ENCODE data around the gene GGA3. TPM values are rescaled to one million over a fixed set of nuclear protein-coding genes. Genes with fewer than 3 reads are reported as not detected.
"Not testable (repeated sequence)": the region's sequence is repeated elsewhere in the genome, so short reads cannot be mapped to it uniquely, and the experiment has no call there.

Gene GGA3
- polyA plus RNA-seq, 1 experiment = 27.6 TPM

- POLR2A ChIA-PET = interaction anchor here (0.6 kb wide), 1 partner anchor 9 kb away, joined by 3 read pairs; the partner anchor contains the start of gene MIF4GD
These were observed 753 bp upstream of the GGA3 start for GRCh38 chr17:75262112-75262606.

DNA sequence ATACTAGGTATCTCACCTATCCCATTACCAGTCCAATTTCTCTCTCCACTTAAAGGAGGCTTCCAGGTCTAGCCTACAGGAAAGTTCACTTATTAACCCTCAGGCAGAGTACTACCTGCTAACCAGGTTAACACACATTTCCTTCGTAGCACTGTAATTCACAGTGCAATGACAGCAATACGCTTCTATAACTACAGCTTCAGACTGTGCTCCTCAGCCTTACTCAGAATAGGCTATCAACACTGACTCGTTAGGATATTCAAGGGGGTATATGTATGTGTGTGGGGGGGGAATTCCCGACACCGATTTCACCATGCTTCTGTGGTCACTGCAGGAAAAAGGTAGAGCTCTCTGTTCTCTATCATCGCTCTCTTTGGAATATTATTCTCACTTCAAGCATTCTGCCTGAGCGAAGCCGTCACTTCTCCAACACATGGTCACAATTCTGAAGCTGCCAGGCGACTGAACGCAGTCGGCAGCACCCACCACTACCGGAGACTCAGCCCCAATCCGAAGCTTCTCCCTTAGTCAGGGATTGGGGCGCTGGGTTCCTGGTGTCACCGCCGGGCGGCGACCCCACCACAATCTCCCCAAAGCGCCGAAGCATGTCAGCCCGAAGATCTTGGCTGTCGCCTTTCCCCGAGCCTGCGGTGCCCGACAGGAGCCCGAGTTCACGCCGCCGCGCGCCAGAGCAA is 618 bp downstream of the GGA3 start:
- ChIA-PET CTCF (interaction anchor here (0.7 to 2.9 kb wide), 9 partner anchors 10 to 152 kb away, joined by 3 to 36 read pairs (median 4); partner anchors contain the start of gene MIF4GD), POLR2A (no interaction called here)
- no peak for DNase-seq (ENCODE audit: low read depth)
- H3K27me3 ChIP-seq (ENCODE audit: control insufficient read depth, insufficient read depth, low read length) = no peaks in the 10 kb centered on the region
- TF ChIP-seq, protein P1, sequence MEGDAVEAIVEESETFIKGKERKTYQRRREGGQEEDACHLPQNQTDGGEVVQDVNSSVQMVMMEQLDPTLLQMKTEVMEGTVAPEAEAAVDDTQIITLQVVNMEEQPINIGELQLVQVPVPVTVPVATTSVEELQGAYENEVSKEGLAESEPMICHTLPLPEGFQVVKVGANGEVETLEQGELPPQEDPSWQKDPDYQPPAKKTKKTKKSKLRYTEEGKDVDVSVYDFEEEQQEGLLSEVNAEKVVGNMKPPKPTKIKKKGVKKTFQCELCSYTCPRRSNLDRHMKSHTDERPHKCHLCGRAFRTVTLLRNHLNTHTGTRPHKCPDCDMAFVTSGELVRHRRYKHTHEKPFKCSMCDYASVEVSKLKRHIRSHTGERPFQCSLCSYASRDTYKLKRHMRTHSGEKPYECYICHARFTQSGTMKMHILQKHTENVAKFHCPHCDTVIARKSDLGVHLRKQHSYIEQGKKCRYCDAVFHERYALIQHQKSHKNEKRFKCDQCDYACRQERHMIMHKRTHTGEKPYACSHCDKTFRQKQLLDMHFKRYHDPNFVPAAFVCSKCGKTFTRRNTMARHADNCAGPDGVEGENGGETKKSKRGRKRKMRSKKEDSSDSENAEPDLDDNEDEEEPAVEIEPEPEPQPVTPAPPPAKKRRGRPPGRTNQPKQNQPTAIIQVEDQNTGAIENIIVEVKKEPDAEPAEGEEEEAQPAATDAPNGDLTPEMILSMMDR (IDR thresholded peaks at IDR 0.05; ENCODE audit: insufficient read depth, low read depth, low read length) = peak; percentile 26; the same call in 1 of the 2 replicates
- peak overlapping the region; percentile 84 for H3K4me3 ChIP-seq (ENCODE audit: low read depth, low read length)
- peaks cover 7% of the 10 kb centered on the region for H3K36me3 ChIP-seq (ENCODE audit: control insufficient read depth, insufficient read depth, low read length)

More at GRCh38 chr17:75262112-75262606, 753 bp upstream of the GGA3 start:
- Histone ChIP-seq H3K27me3 (ENCODE audit: control insufficient read depth, insufficient read depth, low read length) (no peaks in the 10 kb centered on the region), H3K4me3 (ENCODE audit: low read depth, low read length) (peak overlapping the region; percentile 84), H3K36me3 (ENCODE audit: control insufficient read depth, insufficient read depth, low read length) (peaks cover 9% of the 10 kb centered on the region)
- TF ChIP-seq, protein P1 (IDR thresholded peaks at IDR 0.05; ENCODE audit: insufficient read depth, low read depth, low read length) = no peak
- no peak for DNase-seq (ENCODE audit: low read depth)
- CTCF ChIA-PET = interaction anchor here (0.6 to 2.9 kb wide), 8 partner anchors 9 to 455 kb away, joined by 3 to 36 read pairs (median 4); partner anchors contain the start of genes MIF4GD and SLC25A19

DNA sequence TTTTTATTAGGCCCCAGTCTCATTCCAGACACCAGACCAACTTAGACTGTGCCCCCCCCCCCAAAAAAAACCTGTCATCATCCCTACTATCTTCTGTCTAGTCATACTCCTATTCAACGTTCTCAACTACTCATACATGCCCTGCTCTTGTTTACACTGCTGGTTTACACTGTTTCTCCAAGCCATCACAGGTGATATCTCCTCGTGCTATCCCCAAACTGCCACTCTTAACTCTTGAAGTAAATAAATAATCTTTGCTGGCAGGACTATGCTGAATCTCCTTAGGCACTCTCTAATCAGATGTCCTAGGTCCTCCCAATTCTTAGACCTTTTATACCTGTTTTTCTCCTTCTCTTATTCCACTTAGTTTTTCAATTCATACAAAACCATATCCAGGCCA is 4.2 kb downstream of the GGA3 start:
- DNase-seq (ENCODE audit: low read depth); H3K4me3 ChIP-seq (ENCODE audit: low read depth, low read length); H3K36me3 ChIP-seq (ENCODE audit: control insufficient read depth, insufficient read depth, low read length); H3K27me3 ChIP-seq (ENCODE audit: control insufficient read depth, insufficient read depth, low read length); POLR2A ChIA-PET: not testable (repeated sequence)
- CTCF ChIA-PET = interaction anchor here (0.6 kb wide), 1 partner anchor 528 kb away, joined by 4 read pairs; the partner anchor contains the start of gene UNK

DNA sequence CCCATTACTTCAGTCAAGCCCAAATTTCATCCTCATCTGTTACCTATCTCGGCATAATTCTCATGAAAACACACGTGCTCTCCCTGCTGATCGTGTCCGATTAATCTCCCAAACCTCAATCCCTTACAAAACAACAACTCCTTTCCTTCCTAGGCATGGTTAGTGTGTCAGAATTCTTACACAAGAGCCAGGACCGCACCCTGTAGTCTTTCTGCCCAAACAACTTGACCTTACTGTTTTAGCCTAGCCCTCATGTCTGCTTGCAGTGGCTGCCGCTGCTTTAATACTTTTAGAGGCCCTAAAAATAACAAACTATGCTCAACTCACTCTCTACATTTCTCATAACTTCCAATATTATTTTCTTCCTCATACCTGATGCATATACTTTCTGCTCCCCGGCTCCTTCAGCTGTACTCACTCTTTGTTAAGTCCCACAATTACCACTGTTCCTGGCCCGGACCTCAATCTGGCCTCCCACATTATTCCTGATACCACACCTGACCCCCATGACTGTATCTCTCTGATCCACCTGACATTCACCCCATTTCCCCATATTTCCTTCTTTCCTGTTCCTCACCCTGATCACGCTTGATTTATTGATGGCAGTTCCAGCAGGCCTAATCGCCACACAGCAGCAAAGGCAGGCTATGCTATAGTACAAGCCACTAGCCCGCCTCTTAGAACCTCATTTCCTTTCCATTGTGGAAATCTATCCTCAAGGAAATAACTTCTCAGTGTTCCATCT is 5.3 kb downstream of the GGA3 start:
- H3K36me3 ChIP-seq (ENCODE audit: control insufficient read depth, insufficient read depth, low read length); POLR2A ChIA-PET; H3K4me3 ChIP-seq (ENCODE audit: low read depth, low read length); DNase-seq (ENCODE audit: low read depth); CTCF ChIA-PET; H3K27me3 ChIP-seq (ENCODE audit: control insufficient read depth, insufficient read depth, low read length): not testable (repeated sequence)

DNA sequence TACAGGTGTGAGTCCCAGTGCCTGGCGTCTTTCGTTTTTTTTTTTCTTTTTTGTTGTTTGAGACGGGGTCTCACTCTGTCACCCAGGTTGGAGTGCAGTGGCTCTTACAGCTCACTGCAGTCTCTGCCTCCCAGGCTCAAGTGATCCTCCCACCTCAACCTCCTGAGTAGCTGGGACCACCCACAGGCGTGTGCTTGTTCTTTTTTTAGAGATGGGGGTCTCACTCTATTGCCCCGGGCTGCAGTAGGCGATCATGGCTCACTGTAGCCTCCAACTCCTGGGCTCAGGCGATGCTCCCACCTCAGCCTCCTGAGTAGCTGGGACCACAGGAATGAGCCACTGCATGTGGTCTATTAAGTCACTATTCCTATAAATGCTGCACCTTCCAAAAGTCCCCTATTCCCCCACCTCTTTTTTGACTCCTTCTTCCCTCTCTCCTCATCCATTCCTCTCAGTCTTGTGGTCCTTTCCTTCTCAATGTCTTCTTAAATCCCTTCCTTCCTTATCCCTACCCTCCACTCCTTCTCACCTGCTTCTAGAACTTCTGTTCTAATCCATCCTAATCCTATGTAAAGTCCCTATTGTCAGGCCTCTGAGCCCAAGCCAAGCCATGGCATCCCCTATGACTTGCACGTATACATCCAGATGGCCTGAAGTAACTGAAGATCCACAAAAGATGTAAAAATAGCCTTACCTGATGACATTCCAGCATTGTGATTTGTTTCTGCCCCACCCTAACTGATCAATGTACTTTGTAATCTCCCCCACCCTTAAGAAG is 9.2 kb downstream of the GGA3 start:
- no peak for DNase-seq (ENCODE audit: low read depth)
- no peaks in the 10 kb centered on the region for H3K27me3 ChIP-seq (ENCODE audit: control insufficient read depth, insufficient read depth, low read length)
- no peak overlapping the region for H3K4me3 ChIP-seq (ENCODE audit: low read depth, low read length)
- no peaks in the 10 kb centered on the region for H3K36me3 ChIP-seq (ENCODE audit: control insufficient read depth, insufficient read depth, low read length)
- TF ChIP-seq, protein P1 (IDR thresholded peaks at IDR 0.05; ENCODE audit: insufficient read depth, low read depth, low read length) = no peak
- CTCF ChIA-PET = interaction anchor here (6.0 kb wide), 1 partner anchor 12 kb away, joined by 50 read pairs; no protein-coding TSS in a partner anchor
- POLR2A ChIA-PET = no interaction called here

Data from BJ (cell line).